Erythroblast (primary cell): ENCODE results near the gene NLGN1.

ENCODE experiments used
- GATA1 ChIP-seq: IDR thresholded peaks from 2 replicates; pipeline ENCODE4 v1.6.1; 2011; ENCODE audit warnings: low read depth, mild to moderate bottlenecking, control low read depth, low read length, moderate library complexity
- POLR2A ChIP-seq: IDR thresholded peaks from 2 replicates; pipeline ENCODE4 v1.6.1; 2011; ENCODE audit warnings: mild to moderate bottlenecking, low read length

DNA sequence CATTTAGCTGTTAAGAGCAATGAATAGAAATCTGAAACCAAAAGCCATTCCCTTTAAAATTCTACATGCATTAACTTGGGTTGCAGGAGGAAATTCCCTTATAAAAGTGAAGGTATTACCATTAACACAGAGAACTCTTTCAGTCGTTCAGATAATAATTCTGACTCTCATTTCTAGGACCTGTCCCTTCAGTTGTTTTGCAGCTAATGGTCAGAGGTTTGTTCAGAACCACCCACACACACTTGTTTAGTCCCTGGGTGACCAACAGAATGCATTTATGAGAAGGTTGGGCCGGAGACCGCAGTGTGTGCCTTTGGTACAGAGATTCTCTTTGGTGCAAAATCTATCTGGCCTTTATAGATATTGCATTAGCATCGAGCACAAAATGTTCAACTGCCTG lies 492.5 kb downstream of the NLGN1 start:
- TF ChIP-seq POLR2A (no peak), GATA1 (no peak)
